Cardiac septum (tissue), 1 donor: ENCODE measurements around the gene CMSS1. TPM values are rescaled to one million over a fixed set of nuclear protein-coding genes. Genes with fewer than 3 reads are reported as not detected.
"Not testable (repeated sequence)": the region's sequence is repeated elsewhere in the genome, so short reads cannot be mapped to it uniquely, and the experiment has no call there.

ENCODE experiments used
- DNase-seq: peaks from one replicate; pipeline ENCODE4 v3.0.0-alpha.2; 2020; ENCODE audit warnings: low spot score
- intact Hi-C: fragments of 100-400 bp; cut with DNase I; formaldehyde crosslinking; loops from one replicate; pipeline ENCODE4 v1.14.0; 2022
- total RNA-seq: library from RNA; stranded (reverse); fragmentation: NEBNext Ultra II Directional; extraction: Animal tissue kit (Norgen Biotek cat#: 25700); gene quantifications from one replicate; pipeline ENCODE4 v1.2.1, GENCODE V29; 2021
- donor health status: DM: no; HTN: no; CAD: no.

CMSS1 gene
- total RNA-seq, 1 donor from 2014 or later: 22.0 TPM

GRCh38 chr3:100198579-100199269 lies 381.1 kb downstream of the CMSS1 start:
- intact Hi-C loops: no loop called here
- no peak for DNase-seq

DNA sequence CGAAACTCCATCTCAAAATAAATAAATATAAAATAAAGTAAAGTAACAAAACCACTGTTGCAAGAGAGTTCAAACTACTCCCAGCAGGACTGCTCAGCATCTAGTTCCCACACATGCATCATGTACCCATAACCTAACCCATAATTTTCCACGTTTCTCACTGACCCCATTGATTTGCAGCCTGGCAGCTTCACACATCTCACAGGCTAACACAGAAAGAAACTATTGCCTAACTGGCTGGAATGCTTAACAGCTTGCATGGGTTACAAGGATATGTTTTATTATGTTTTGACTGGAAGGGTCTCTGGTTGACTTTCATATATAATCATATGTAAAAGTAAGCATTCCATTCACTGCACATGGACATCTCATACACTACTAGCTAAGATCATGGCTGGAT lies 387.5 kb downstream of the CMSS1 start:
- DNase-seq: no peak
- intact Hi-C loops: no loop called here

GRCh38 chr3:100206687-100207086 lies 389.0 kb downstream of the CMSS1 start:
- intact Hi-C loops: no loop called here
- DNase-seq: no peak

- intact Hi-C loops: no loop called here
- DNase-seq: no peak
Measured at GRCh38 chr3:100207886-100208285, 390.2 kb downstream of the CMSS1 start.

DNA sequence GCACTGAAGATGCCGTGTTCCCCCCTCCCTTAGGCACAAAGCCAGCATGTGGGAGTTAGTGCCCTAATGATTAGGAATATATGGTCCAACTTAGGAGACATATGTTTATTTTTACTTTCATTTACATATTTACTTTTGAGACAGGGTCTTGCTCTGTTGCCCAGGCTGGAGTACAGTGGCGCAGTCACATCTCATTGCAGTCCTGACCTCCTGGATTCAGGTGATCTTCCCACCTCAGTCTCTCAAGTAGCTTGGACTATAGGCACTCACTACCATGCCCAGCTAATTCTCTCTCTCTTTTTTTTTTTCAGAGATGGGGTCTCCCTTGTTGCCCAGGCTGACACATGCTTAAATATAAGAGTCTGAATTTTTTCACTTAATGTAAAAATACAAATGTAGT lies 391.5 kb downstream of the CMSS1 start:
- intact Hi-C loops: no loop called here
- no peak for DNase-seq

DNA sequence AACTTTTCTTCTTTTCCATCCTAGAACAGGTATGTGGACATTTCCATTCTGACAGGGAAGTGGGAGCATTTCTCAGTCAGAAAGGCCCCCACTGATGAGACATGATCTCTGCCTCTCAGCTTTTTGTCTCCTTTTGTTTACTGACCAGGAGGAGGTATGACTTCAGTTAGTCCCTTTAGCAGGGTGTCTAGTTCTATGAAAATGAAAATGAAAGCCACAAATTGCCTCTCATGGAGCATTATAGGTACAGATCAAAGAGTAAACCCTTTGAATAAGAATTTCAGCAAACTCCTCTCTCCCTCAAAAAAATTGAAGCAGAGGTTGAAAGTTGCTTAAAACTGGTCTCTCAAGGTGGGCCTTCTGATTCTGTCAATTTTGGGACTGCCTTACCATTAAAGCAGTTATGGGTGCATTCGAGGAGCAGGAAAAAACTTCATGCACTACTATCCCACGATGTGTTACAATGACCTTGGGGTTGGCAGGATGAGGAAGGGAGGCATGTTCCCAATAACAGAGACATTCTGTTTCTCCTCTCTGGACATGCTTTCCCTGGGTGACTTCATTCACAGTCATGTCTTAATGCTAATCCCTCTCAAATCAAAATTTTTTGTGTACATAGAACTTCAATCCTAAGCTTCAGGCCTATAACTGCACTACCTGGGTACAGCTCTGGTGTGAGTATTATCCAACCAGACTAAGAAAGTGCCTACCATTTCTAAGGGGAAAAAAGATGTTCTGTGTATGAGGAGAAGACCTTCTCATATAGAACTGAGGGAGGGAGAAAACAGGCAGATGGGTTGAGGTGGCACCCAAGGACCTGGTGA lies 392.5 kb downstream of the CMSS1 start:
- DNase-seq: no peak
- intact Hi-C loops: no loop called here

DNA sequence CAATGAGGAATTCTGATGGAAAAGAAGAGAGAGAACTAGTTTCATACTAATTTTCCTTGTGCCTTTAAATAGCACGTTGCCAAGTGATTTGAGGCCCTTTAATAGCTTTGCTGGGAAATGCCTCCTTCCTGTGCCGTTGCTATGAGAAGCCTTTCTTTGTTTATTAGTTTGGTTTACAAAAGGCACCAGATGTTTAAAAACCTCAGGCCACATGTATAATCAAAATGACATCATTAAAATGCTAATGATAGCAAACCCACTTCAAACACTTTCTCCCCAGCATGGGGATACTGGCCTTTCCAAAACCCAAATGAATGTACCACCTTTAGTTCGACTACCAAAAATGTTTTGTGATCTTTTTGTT lies 393.1 kb downstream of the CMSS1 start:
- DNase-seq: no peak
- intact Hi-C loops: no loop called here

DNA sequence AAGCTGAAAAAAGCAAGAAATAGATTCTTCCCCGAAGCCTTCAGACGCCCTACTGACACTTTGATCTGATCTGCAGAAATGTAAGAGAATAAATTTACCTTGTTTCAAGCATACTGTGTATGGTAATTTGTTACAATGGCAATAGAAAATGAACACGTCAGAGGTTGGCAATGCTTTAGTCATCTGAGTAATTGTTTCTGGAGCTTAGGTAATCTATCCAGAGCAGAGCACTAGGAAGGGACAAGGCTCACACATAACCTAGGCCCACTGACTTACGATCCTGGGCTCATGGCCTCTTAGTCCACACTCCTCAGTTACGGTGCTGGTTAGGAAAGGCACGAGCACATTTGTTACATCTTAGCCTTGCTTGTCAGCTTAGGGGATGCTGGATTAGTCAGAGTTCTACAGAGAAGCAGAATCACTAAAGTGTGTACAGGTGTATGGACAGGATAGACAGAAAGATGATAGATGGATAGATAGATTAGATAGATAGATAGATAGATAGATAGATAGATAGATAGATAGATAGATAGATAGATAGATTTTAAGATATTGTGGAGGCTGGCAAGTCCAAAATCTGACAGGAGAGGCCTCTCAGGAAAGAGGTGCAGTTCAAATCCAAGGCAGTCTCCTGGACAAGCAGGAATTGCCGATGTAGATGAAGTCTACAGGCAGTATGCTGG lies 396.4 kb downstream of the CMSS1 start:
- intact Hi-C loops: no loop called here
- DNase-seq: no peak

- intact Hi-C loops: no loop called here
- DNase-seq: no peak
Measured at GRCh38 chr3:100214574-100214964, 396.9 kb downstream of the CMSS1 start.

DNA sequence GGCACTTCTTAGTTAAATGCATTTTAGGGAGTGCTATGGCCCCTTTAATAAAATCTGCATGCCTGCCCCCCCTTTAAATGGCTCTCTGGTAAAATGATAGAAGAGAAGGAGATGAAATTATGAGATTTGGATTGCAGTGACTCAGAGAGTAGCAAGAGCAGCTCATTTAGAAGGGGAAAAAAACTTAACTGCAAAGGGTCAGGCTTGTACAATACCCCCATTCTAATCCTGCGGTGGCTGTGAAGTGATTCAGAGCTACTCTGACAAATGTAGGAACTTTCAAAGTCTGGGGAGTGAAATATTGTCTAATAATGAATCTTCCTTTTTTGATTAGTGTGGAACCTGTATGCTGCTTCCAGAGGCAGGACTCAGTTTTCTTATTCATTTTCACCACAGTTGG lies 399.1 kb downstream of the CMSS1 start:
- DNase-seq: no peak
- intact Hi-C loops: no loop called here

GRCh38 chr3:100221159-100221558 lies 403.5 kb downstream of the CMSS1 start:
- DNase-seq: no peak
- intact Hi-C loops: no loop called here

DNA sequence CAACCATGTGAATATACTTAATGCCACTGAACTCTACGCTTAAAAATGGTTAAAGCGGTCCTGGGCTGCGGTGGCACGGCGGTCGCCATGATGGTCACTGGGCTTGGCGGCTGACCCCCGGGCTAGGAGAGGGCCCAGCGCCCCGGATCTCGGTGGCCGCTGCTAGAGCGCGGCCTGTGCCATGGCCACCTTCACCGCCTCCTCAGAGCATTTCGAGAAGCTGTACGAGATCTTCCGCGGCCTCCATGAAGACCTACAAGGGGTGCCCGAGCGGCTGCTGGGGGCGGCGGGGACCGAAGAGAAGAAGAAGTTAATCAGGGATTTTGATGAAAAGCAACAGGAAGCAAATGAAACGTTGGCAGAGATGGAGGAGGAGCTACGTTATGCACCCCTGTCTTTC lies 407.5 kb downstream of the CMSS1 start:
- DNase-seq: no peak
- intact Hi-C loops: no loop called here

DNA sequence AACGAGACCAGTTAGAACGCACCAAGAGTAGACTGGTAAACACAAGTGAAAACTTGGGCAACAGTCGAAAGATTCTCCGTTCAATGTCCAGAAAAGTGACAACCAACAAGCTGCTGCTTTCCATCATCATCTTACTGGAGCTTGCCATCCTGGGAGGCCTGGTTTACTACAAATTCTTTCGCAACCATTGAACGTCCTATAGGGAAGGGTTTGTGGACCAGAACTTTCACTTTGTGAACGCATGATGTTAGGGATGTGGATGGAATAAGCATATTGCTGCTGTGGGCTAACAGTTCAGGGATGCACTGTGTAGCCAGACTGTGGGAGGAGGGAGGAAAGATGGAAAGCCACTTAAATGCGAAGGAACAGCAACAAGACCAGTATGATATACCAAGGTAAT lies 408.2 kb downstream of the CMSS1 start:
- intact Hi-C loops: no loop called here
- DNase-seq: no peak

- intact Hi-C loops: no loop called here
- no peak for DNase-seq
Measured at GRCh38 chr3:100226712-100227429, 409.2 kb downstream of the CMSS1 start.

DNA sequence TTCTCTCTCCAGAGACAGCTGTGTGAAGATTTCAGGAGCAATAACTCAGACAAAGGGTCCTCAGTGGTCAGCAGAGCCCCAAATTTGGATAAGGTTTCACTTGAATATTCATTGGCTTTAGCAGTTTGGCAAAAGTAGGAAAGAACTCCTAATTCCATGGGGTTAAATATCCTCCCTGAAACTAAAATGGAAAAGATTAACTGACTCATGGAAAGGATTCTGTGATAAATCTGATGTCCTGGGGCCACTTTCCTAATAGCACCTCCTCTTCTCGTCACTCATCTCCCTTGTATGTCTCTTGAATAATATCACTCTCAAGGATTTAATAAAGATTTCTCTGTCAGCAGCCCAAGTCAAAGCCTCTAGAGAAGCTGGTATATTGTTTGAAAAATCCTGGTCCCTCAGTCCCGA lies 409.9 kb downstream of the CMSS1 start:
- intact Hi-C loops: no loop called here
- no peak for DNase-seq

DNA sequence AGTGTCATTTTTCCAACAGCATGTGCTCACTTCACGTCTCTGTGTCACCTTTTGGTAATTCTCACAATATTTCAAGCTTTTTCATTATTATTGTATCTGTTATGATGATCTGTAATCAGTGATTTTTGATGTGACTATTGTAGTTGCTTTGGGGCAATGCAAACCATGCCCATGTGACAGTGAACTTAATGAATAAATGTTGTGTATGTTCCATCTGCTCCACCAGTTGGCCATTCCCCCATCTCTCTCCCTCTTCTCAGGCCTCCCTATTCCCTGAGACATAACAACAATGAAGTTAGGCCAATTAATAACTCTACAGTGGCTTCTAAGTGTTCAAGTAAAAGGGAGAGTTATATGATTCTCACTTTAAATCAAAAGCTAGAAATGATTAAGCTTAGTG lies 410.6 kb downstream of the CMSS1 start:
- intact Hi-C loops: no loop called here
- DNase-seq: no peak

GRCh38 chr3:100229188-100229587 lies 411.5 kb downstream of the CMSS1 start:
- intact Hi-C loops, DNase-seq: not testable (repeated sequence)

GRCh38 chr3:100230710-100231109 lies 413.0 kb downstream of the CMSS1 start:
- no peak for DNase-seq
- intact Hi-C loops: no loop called here
